SK-N-SH (cell line): ENCODE data around the gene IL1R1. TPM values are rescaled to one million over a fixed set of nuclear protein-coding genes. Genes with fewer than 3 reads are reported as not detected.
A peak's percentile ranks its signal among the peaks of the same experiment; 100 is the strongest.

Source experiments
- CTCF ChIA-PET: fragments of 300-600, 350-600 bp; formaldehyde crosslinking; extraction: SDS; loops from one replicate; lab custom pipeline; 2021; lab: Yijun Ruan, JAX
- POLR2A ChIA-PET: fragments of 350-600 bp; sonication (Branson Sonifier 250); formaldehyde crosslinking; extraction: SDS; loops from one replicate; lab custom pipeline; 2020; ENCODE audit warnings: antibody characterized with exemption, inconsistent platforms; lab: Yijun Ruan, JAX
- DNase-seq: peaks from one replicate; pipeline ENCODE4 v3.0.0; 2012
- H2AFZ ChIP-seq: fragments of 200-600 bp; sonication (generic); 2 replicates; pipeline ENCODE4 v1.8.1; 2016; ENCODE audit warnings: antibody characterized with exemption, mild to moderate bottlenecking, low read depth
- H3F3A ChIP-seq: fragments of 200-600 bp; sonication (generic); replicated peaks from 2 replicates; pipeline ENCODE3; 2016; ENCODE audit warnings: antibody characterized with exemption, mild to moderate bottlenecking; ENCODE audit not compliant: insufficient read depth
- H3K27ac ChIP-seq, 2 experiments: fragments of 200-500 bp in 1 of 2; fragments of 200-600 bp in 1 of 2; sonication (Bioruptor generic) in 1 of 2; sonication (generic), shearing (Covaris generic) in 1 of 2; 2 replicates each; pipeline versions ENCODE4 v1.5.1 to v1.6.1; 2014 to 2016; ENCODE audit warnings: low read depth in 2 of 2, inconsistent platforms in 1 of 2, low read length in 1 of 2, mild to moderate bottlenecking in 1 of 2, mixed read lengths in 1 of 2
- H3K27me3 ChIP-seq: fragments of 200-600 bp; sonication (generic), shearing (Covaris generic); 2 replicates; pipeline ENCODE4 v1.6.1; 2016; ENCODE audit warnings: mixed run types; ENCODE audit not compliant: insufficient read depth
- H3K36me3 ChIP-seq, 2 experiments: fragments of 200-500 bp in 1 of 2; fragments of 200-600 bp in 1 of 2; sonication (Bioruptor generic) in 1 of 2; sonication (generic) in 1 of 2; replicated peaks in 1 of 2; 2 replicates each; pipeline versions ENCODE3 to v1.5.1; 2014 to 2016; ENCODE audit warnings: low read length in 1 of 2, mild to moderate bottlenecking in 1 of 2; ENCODE audit not compliant: insufficient read depth in 2 of 2, control insufficient read depth in 1 of 2
- H3K4me1 ChIP-seq, 2 experiments: fragments of 200-500 bp in 1 of 2; fragments of 200-600 bp in 1 of 2; sonication (Bioruptor generic) in 1 of 2; sonication (generic), shearing (Covaris generic) in 1 of 2; 2 replicates each; pipeline versions ENCODE4 v1.5.1 to v1.6.1; 2014 to 2016; ENCODE audit warnings: low read depth in 1 of 2, low read length in 1 of 2, mixed run types in 1 of 2; ENCODE audit not compliant: insufficient read depth in 2 of 2, control insufficient read depth in 1 of 2
- H3K4me2 ChIP-seq: fragments of 200-600 bp; sonication (generic), shearing (Covaris generic); 2 replicates; pipeline ENCODE4 v1.6.1; 2017; ENCODE audit warnings: mixed run types
- H3K4me3 ChIP-seq, 2 experiments: fragments of 200-500 bp in 1 of 2; fragments of 200-600 bp in 1 of 2; sonication (Bioruptor generic) in 1 of 2; sonication (generic), shearing (Covaris generic) in 1 of 2; 2 replicates each; pipeline versions ENCODE4 v1.5.1 to v1.8.1; 2014 to 2016; ENCODE audit warnings: low read depth in 2 of 2, inconsistent platforms in 1 of 2, low read length in 1 of 2, mild to moderate bottlenecking in 1 of 2, mixed read lengths in 1 of 2, moderate library complexity in 1 of 2
- H3K79me2 ChIP-seq: fragments of 200-600 bp; sonication (generic); 2 replicates; pipeline ENCODE4 v1.8.1; 2017; ENCODE audit warnings: mild to moderate bottlenecking; ENCODE audit not compliant: insufficient read depth
- H3K9ac ChIP-seq: fragments of 200-600 bp; sonication (generic); 2 replicates; pipeline ENCODE4 v1.6.1; 2017; ENCODE audit warnings: mixed run types
- H3K9me2 ChIP-seq: fragments of 200-600 bp; sonication (generic); 2 replicates; pipeline ENCODE4 v1.6.1; 2017; ENCODE audit warnings: mixed run types
- H3K9me3 ChIP-seq: fragments of 200-600 bp; sonication (generic); 2 replicates; pipeline ENCODE4 v1.6.1; 2017; ENCODE audit warnings: mixed run types, mild to moderate bottlenecking, moderate library complexity
- H4K20me1 ChIP-seq: fragments of 200-600 bp; sonication (generic); 2 replicates; pipeline ENCODE4 v1.6.1; 2017; ENCODE audit warnings: mild to moderate bottlenecking, mixed run types; ENCODE audit not compliant: insufficient read depth
- FOSL2 ChIP-seq: IDR thresholded peaks from 2 replicates; pipeline ENCODE4 v1.4.0; 2012; ENCODE audit warnings: low read depth, mild to moderate bottlenecking, moderate library complexity, borderline replicate concordance
- FOXJ3 ChIP-seq: sonication (generic); formaldehyde crosslinking; IDR thresholded peaks from 2 replicates; pipeline ENCODE4 v1.5.1; 2020; ENCODE audit warnings: mild to moderate bottlenecking, missing genetic modification reagents
- FOXM1 ChIP-seq: IDR thresholded peaks from 2 replicates; pipeline ENCODE4 v1.4.0; 2012; ENCODE audit warnings: low read depth, mild to moderate bottlenecking
- IRF3 ChIP-seq: fragments of 150-350 bp; IDR thresholded peaks from 2 replicates; pipeline ENCODE4 v1.6.1; 2016; ENCODE audit warnings: mild to moderate bottlenecking, low read depth, low read length
- MEF2A ChIP-seq: IDR thresholded peaks from 2 replicates; pipeline ENCODE4 v1.4.0; 2012; ENCODE audit warnings: low read depth, borderline replicate concordance
- NFIC ChIP-seq: IDR thresholded peaks from 2 replicates; pipeline ENCODE4 v1.4.0; 2012; ENCODE audit warnings: borderline replicate concordance
- RXRA ChIP-seq: IDR thresholded peaks from 2 replicates; pipeline ENCODE4 v1.4.0; 2012; ENCODE audit warnings: low read depth, mild to moderate bottlenecking, borderline replicate concordance
- USF1 ChIP-seq: IDR thresholded peaks from 2 replicates; pipeline ENCODE4 v1.4.0; 2012; ENCODE audit warnings: low read depth, borderline replicate concordance
- WGBS: methylation state at CpG from one replicate; pipeline ENCODE4 v1.1.6; 2017; ENCODE audit warnings: low lambda C conversion rate; 5-methylcytosine and 5-hydroxymethylcytosine counted together
- polyA plus RNA-seq, 3 experiments: library from polyadenylated mRNA; depleted of rRNA; stranded (reverse); fragments of >200 nt; gene quantifications; 2 replicates each; pipeline ENCODE4 v1.2.3, GENCODE V29; 2012
- TF ChIP-seq, protein P1 (sequence below): IDR thresholded peaks from 2 replicates; pipeline ENCODE4 v1.4.0; 2012; ENCODE audit warnings: low read depth, borderline replicate concordance

Gene IL1R1
- polyA plus RNA-seq, 1 of the 3 experiments (the other 2 are of a cell fraction) = 13.3 TPM

DNA sequence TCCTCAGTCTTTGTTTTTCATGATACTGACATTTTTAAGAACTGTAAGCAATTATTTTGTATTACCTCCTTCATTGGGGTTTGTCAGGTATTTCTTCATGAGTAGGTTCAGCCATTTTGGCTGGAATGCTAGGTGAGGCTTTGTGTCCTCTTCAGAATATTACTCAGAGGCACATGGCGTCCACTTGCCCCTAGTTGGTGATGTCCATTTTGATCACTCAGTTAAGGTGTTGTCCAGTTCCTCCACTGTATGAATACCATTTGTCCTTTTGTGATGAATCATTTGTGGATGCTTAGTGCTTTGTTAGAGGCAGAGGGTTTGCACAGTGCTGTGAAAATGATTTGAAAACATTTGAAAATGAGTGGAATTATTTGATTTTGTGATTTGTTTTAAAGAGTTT, 49.0 kb downstream of the IL1R1 start:
- 73% methylated on average over 1 of the region's 1 CpG for WGBS
- no peaks in the 10 kb centered on the region for H3F3A ChIP-seq
- no peaks in the 10 kb centered on the region for H3K27me3 ChIP-seq
- no peak overlapping the region for H3K9ac ChIP-seq
- no peaks in the 10 kb centered on the region for H4K20me1 ChIP-seq
- H3K79me2 ChIP-seq = no peaks in the 10 kb centered on the region
- no peak overlapping the region for H2AFZ ChIP-seq
- H3K9me3 ChIP-seq = no peaks in the 10 kb centered on the region
- no peaks in the 10 kb centered on the region for H3K9me2 ChIP-seq
- H3K27ac ChIP-seq = no peak overlapping the region
- no peak for DNase-seq
- H3K4me1 ChIP-seq = no peaks in the 10 kb centered on the region; a peak in 1 of 4 replicates
- TF ChIP-seq USF1 = no peak
- TF ChIP-seq, protein P1, sequence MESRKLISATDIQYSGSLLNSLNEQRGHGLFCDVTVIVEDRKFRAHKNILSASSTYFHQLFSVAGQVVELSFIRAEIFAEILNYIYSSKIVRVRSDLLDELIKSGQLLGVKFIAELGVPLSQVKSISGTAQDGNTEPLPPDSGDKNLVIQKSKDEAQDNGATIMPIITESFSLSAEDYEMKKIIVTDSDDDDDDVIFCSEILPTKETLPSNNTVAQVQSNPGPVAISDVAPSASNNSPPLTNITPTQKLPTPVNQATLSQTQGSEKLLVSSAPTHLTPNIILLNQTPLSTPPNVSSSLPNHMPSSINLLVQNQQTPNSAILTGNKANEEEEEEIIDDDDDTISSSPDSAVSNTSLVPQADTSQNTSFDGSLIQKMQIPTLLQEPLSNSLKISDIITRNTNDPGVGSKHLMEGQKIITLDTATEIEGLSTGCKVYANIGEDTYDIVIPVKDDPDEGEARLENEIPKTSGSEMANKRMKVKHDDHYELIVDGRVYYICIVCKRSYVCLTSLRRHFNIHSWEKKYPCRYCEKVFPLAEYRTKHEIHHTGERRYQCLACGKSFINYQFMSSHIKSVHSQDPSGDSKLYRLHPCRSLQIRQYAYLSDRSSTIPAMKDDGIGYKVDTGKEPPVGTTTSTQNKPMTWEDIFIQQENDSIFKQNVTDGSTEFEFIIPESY = no peak
- TF ChIP-seq NFIC = no peak
- TF ChIP-seq MEF2A = no peak
- TF ChIP-seq FOXJ3 (CRISPR knock-in tag) = no peak
- TF ChIP-seq IRF3 = no peak
- no peak for TF ChIP-seq FOXM1
- no peak for TF ChIP-seq RXRA
- CTCF ChIA-PET = interaction anchor here (1.6 kb wide), 1 partner anchor 171 kb away, joined by 4 read pairs; no protein-coding TSS in a partner anchor
- H3K4me2 ChIP-seq = no peak overlapping the region
- H3K36me3 ChIP-seq = no peaks in the 10 kb centered on the region
- H3K4me3 ChIP-seq = no peak overlapping the region
- POLR2A ChIA-PET = no interaction called here

- 24% methylated on average over 1 of the region's 1 CpG for WGBS
- H3K27ac ChIP-seq = no peak overlapping the region
- H3K9me3 ChIP-seq = no peaks in the 10 kb centered on the region
- H3K4me1 ChIP-seq = no peaks in the 10 kb centered on the region
- H3F3A ChIP-seq = no peaks in the 10 kb centered on the region
- H3K9me2 ChIP-seq = no peaks in the 10 kb centered on the region
- ChIA-PET POLR2A (no interaction called here), CTCF (interaction anchor here (1.6 kb wide), 1 partner anchor 173 kb away, joined by 4 read pairs; no protein-coding TSS in a partner anchor)
- no peaks in the 10 kb centered on the region for H3K36me3 ChIP-seq
- H3K4me3 ChIP-seq = no peak overlapping the region; a peak in 1 of 4 replicates
- no peaks in the 10 kb centered on the region for H3K79me2 ChIP-seq
- H3K4me2 ChIP-seq = no peak overlapping the region
- H3K9ac ChIP-seq = no peak overlapping the region
- TF ChIP-seq FOSL2 = peak; percentile 37; the same call in 1 of the 2 replicates
- no peak for TF ChIP-seq IRF3
- peak overlapping the region; percentile 43; the same call in 1 of the 2 replicates for H2AFZ ChIP-seq
- H3K27me3 ChIP-seq = no peaks in the 10 kb centered on the region
- no peak for DNase-seq
- H4K20me1 ChIP-seq = no peaks in the 10 kb centered on the region
These were observed 50.5 kb downstream of the IL1R1 start for GRCh38 chr2:102193074-102193473.
